ENCODE results near the gene SMYD4.

The SMYD4 gene

DNA sequence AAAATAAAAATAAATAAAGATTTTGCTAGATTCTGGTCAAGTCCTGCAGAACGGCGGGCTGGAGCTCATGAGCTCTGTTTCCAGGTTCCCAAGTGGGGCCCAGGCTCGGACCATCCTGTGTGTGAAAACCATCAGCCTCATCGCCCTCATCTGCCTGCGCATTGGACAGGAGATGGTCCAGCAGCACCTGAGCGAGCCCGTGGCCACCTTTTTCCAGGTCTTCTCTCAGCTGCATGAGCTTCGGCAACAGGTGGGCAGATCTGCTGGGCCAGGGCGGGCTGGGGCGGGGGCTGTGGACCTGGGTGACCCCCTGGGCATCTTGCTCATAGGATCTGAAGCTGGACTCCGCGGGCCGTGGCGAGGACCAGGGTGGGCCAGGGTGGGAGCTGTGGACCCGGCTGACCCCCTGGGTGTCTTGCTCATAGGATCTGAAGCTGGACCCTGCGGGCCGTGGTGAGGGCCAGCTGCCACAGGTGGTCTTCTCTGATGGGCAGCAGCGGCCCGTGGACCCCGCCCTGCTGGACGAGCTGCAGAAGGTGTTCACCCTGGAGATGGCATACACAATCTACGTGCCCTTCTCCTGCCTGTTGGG lies 97.4 kb downstream of the SMYD4 start:
- Mint-ChIP-seq H3K4me3 (no peak overlapping the region), H3K4me1 (peaks cover 16% of the 10 kb centered on the region), H3K36me3 (peaks cover 26% of the 10 kb centered on the region), H3K27ac (no peak overlapping the region), H3K27me3 (no peaks in the 10 kb centered on the region), H3K9me3 (no peaks in the 10 kb centered on the region)
- CTCF ChIA-PET = interaction anchor here (1.4 kb wide), 1 partner anchor 11 kb away, joined by 4 read pairs; no protein-coding TSS in a partner anchor
- no peak for DNase-seq

DNA sequence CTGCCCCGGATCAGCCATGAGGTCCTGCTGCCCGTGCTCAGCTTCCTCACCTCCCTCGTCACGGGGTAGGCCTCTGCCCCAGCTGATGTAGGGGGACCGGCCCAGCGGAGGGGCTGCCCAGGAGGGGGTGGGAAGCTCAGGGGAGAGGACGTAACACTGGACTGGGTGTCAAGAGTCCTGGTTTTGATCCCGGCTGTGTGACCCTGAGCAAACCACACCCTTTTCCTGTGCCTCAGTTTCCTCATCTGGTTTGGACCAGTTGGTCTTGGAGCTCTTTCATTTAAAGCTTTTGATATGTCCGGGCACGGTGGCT lies 98.6 kb downstream of the SMYD4 start:
- CTCF ChIA-PET = no interaction called here
- Mint-ChIP-seq H3K27ac (no peak overlapping the region), H3K9me3 (no peaks in the 10 kb centered on the region), H3K27me3 (no peaks in the 10 kb centered on the region), H3K4me3 (no peak overlapping the region), H3K36me3 (peaks cover 24% of the 10 kb centered on the region), H3K4me1 (peaks cover 16% of the 10 kb centered on the region)
- no peak for DNase-seq

DNA sequence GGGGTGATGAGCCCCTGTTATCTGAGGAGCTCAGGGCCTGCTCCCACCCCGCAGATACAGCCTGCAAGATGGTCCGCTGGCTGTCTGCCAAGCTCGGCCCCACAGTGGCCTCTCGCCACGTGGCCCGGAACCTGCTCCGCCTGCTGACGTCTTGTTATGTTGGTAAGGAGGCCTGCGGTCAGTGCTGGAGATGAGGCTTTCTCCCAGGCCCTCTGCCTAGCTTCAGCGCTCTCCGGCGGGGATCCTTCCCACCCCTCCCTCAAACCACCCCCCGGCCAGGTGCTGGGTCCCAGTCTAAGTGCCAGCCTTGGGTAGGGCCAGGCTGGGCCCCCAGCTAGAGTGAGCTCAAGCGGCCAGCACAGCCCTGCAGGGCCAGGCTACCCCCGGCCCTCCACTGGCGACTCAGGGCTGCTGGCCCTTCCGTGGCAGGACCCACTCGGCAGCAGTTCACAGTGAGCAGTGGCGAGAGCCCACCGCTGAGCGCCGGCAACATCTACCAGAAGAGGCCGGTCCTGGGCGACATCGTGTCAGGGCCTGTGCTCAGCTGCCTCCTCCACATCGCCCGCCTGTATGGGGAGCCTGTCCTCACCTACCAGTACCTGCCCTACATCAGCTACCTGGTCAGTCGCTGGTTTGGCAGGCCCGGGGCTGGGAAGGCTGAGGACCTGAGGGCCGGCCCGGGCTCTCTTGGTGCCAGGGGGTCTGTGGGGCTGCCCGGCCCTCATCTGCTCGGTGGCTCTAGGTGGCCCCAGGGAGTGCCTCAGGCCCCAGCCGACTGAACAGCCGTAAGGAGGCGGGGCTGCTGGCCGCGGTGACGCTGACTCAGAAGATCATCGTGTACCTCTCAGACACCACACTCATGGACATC lies 99.1 kb downstream of the SMYD4 start:
- H3K36me3 Mint-ChIP-seq = peaks cover 26% of the 10 kb centered on the region
- no peak overlapping the region for H3K27ac Mint-ChIP-seq
- H3K27me3 Mint-ChIP-seq = no peaks in the 10 kb centered on the region
- no peaks in the 10 kb centered on the region for H3K9me3 Mint-ChIP-seq
- DNase-seq = no peak
- CTCF ChIA-PET = no interaction called here
- no peak overlapping the region for H3K4me3 Mint-ChIP-seq
- H3K4me1 Mint-ChIP-seq = peaks cover 20% of the 10 kb centered on the region

DNA sequence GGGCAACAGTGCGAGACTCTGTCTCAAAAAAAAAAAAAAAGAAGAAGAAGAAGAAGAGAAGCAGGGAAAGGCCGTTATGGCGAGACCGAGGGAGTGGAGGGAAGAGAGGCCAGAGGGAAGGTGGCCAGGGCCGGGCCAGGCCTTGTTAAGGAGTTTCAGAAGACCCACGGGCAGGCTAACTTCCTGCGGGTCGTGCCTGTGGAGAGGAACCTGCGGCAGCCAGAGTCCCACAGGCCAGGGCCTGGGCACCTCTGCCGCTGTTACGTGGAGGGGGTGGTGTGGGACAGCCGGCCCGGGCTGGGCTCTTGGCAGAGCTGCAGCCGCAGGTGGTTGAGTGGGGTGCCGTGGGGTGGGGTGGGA lies 99.8 kb downstream of the SMYD4 start:
- no peaks in the 10 kb centered on the region for H3K9me3 Mint-ChIP-seq
- CTCF ChIA-PET = no interaction called here
- no peak for DNase-seq
- H3K27me3 Mint-ChIP-seq = no peaks in the 10 kb centered on the region
- peaks cover 25% of the 10 kb centered on the region for H3K4me1 Mint-ChIP-seq
- H3K27ac Mint-ChIP-seq = no peak overlapping the region
- peaks cover 31% of the 10 kb centered on the region for H3K36me3 Mint-ChIP-seq
- H3K4me3 Mint-ChIP-seq = no peak overlapping the region

Measured in activated naive CD4-positive, alpha-beta T cell treated with anti-CD3 and anti-CD28 coated beads, Interleukin-2, amount 10 ng/mL, durations not matched to agents 7 days and 5 days (primary cell).